Right kidney (tissue), 9 donors: ENCODE data around the gene TSHR.
"Not testable (repeated sequence)": the region's sequence is repeated elsewhere in the genome, so short reads cannot be mapped to it uniquely, and the experiment has no call there.

Source experiments
- DNase-seq: peaks from one replicate; pipeline ENCODE4 v3.0.0-alpha.2; 2016
- long read RNA-seq, 8 donors: transcript quantifications; one replicate each; lab custom pipeline, GENCODE V29; 2026

Gene TSHR
- long read RNA-seq, donor 1: 0 reads
- long read RNA-seq, donor 2: 0 reads
- long read RNA-seq, donor 3: 0 reads
- long read RNA-seq, donor 4: 0 reads
- long read RNA-seq, donor 5: 0 reads
- long read RNA-seq, donor 6: 0 reads
- long read RNA-seq, donor 7: 0 reads
- long read RNA-seq, donor 8: 0 reads

- peak; percentile 23 for DNase-seq
Measured at GRCh38 chr14:80955416-80955941, at the start of gene TSHR. TSHR (plus strand) TSS chr14:80955621; CDS start chr14:80955681, 60 bp downstream.

GRCh38 chr14:80906336-80906735 lies 49.1 kb upstream of the TSHR start:
- DNase-seq: no peak

GRCh38 chr14:80906946-80907345 lies 48.5 kb upstream of the TSHR start:
- no peak for DNase-seq

- DNase-seq: not testable (repeated sequence)
Measured at GRCh38 chr14:80912013-80912412, 43.4 kb upstream of the TSHR start.

- no peak for DNase-seq
Measured at GRCh38 chr14:80919622-80920021, 35.8 kb upstream of the TSHR start.

GRCh38 chr14:80923368-80923767 lies 32.1 kb upstream of the TSHR start:
- DNase-seq: no peak

GRCh38 chr14:80924365-80925103 lies 30.9 kb upstream of the TSHR start:
- no peak for DNase-seq

- no peak for DNase-seq
Measured at GRCh38 chr14:80926397-80927082, 28.9 kb upstream of the TSHR start.

GRCh38 chr14:80927083-80927989 lies 28.1 kb upstream of the TSHR start:
- no peak for DNase-seq

GRCh38 chr14:80930095-80930494 lies 25.3 kb upstream of the TSHR start:
- no peak for DNase-seq

- no peak for DNase-seq
Measured at GRCh38 chr14:80930836-80931389, 24.5 kb upstream of the TSHR start.

GRCh38 chr14:80933282-80933681 lies 22.1 kb upstream of the TSHR start:
- DNase-seq: no peak

- no peak for DNase-seq
Measured at GRCh38 chr14:80933686-80934085, 21.7 kb upstream of the TSHR start.

GRCh38 chr14:80940146-80940545 lies 15.3 kb upstream of the TSHR start:
- no peak for DNase-seq

- peak; percentile 86 for DNase-seq
Measured at GRCh38 chr14:80941241-80942185, 13.9 kb upstream of the TSHR start, which contains the start of gene CEP128. CEP128 (minus strand) TSS chr14:80941738.

GRCh38 chr14:80942191-80942600 lies 13.2 kb upstream of the TSHR start:
- DNase-seq: no peak

- DNase-seq: no peak
Measured at GRCh38 chr14:80944861-80945617, 10.4 kb upstream of the TSHR start.

GRCh38 chr14:80946187-80946586 lies 9.2 kb upstream of the TSHR start:
- no peak for DNase-seq

GRCh38 chr14:80946797-80947196 lies 8.6 kb upstream of the TSHR start:
- no peak for DNase-seq

- no peak for DNase-seq
Measured at GRCh38 chr14:80948291-80948690, 7.1 kb upstream of the TSHR start.
